GM19239 (cell line): ENCODE measurements around the gene IGFLR1.

Experiments
- DNase-seq: peaks from one replicate; pipeline ENCODE4 v3.0.0; 2011; ENCODE audit warnings: low spot score; ENCODE audit not compliant: insufficient read length
- FAIRE-seq: peaks from 2 replicates; lab custom pipeline; 2011; peaks lifted over from hg19 to GRCh38; lab: Jason Lieb, UNC

IGFLR1 gene

GRCh38 chr19:35742121-35742724, at the start of gene IGFLR1:
Gene IGFLR1, minus strand, starts transcription at chr19:35742452. Its CDS starts 1,272 bp downstream, at chr19:35741180.
- DNase-seq (no peak), FAIRE-seq (peak; percentile 93)

- no peak for FAIRE-seq
- DNase-seq = no peak
These were observed 49.6 kb upstream of the IGFLR1 start for GRCh38 chr19:35791814-35792279.

- no peak for FAIRE-seq
- no peak for DNase-seq
These were observed 48.9 kb upstream of the IGFLR1 start for GRCh38 chr19:35790981-35791813.

- no peak for DNase-seq
- no peak for FAIRE-seq
These were observed 48.0 kb upstream of the IGFLR1 start for GRCh38 chr19:35789978-35790944.

GRCh38 chr19:35789195-35789977, 47.1 kb upstream of the IGFLR1 start:
- DNase-seq = no peak
- FAIRE-seq = no peak

GRCh38 chr19:35788205-35788960, 46.1 kb upstream of the IGFLR1 start:
- DNase-seq = no peak
- no peak for FAIRE-seq

GRCh38 chr19:35787227-35787799, 45.1 kb upstream of the IGFLR1 start:
- FAIRE-seq (no peak), DNase-seq (no peak)

- DNase-seq = no peak
- FAIRE-seq = no peak
These were observed 44.3 kb upstream of the IGFLR1 start for GRCh38 chr19:35786299-35787160.

GRCh38 chr19:35785339-35785627, 43.0 kb upstream of the IGFLR1 start:
- FAIRE-seq (no peak), DNase-seq (no peak)

GRCh38 chr19:35784503-35785338, 42.5 kb upstream of the IGFLR1 start:
- DNase-seq (no peak), FAIRE-seq (no peak)

GRCh38 chr19:35783469-35784434, 41.5 kb upstream of the IGFLR1 start:
- DNase-seq (no peak), FAIRE-seq (no peak)

- DNase-seq = no peak
These were observed 40.3 kb upstream of the IGFLR1 start for GRCh38 chr19:35782589-35782988.

GRCh38 chr19:35781650-35782049, 39.4 kb upstream of the IGFLR1 start:
- no peak for FAIRE-seq

More at GRCh38 chr19:35782589-35782988, 40.3 kb upstream of the IGFLR1 start:
- FAIRE-seq = no peak

GRCh38 chr19:35780717-35781116, 38.5 kb upstream of the IGFLR1 start:
- DNase-seq = no peak
- FAIRE-seq = no peak

More at GRCh38 chr19:35781650-35782049, 39.4 kb upstream of the IGFLR1 start:
- no peak for DNase-seq

- FAIRE-seq (no peak), DNase-seq (no peak)
These were observed 37.8 kb upstream of the IGFLR1 start for GRCh38 chr19:35780058-35780457.

GRCh38 chr19:35779033-35779432, 36.8 kb upstream of the IGFLR1 start:
- no peak for FAIRE-seq

More at GRCh38 chr19:35779033-35779432, 36.8 kb upstream of the IGFLR1 start:
- DNase-seq = no peak
